Stimulated activated CD8-positive, alpha-beta memory T cell treated with anti-CD3 and anti-CD28 coated beads, Interleukin-12 subunit alpha, Interleukin-12 subunit beta, amount 100 ng/mL, for 24 hours (primary cell): Measurements from ENCODE around the gene GUCY1A2.
"Not testable (repeated sequence)": the region's sequence is repeated elsewhere in the genome, so short reads cannot be mapped to it uniquely, and the experiment has no call there.

ENCODE experiments used
- DNase-seq: peaks from one replicate; pipeline ENCODE4 v3.0.0-alpha.2; 2020; ENCODE audit errors: extremely low read depth

GUCY1A2 gene

GRCh38 chr11:106939157-106939556 is 79.1 kb downstream of the GUCY1A2 start:
- no peak for DNase-seq

- no peak for DNase-seq
These were observed 81.2 kb downstream of the GUCY1A2 start for GRCh38 chr11:106937111-106937510.

- DNase-seq, result no peak
These were observed 93.0 kb downstream of the GUCY1A2 start for GRCh38 chr11:106925245-106925644.

- DNase-seq, result no peak
These were observed 97.3 kb downstream of the GUCY1A2 start for GRCh38 chr11:106920899-106921509.

GRCh38 chr11:106917973-106918372 is 100.3 kb downstream of the GUCY1A2 start:
- DNase-seq, result no peak

- DNase-seq, result no peak
These were observed 103.9 kb downstream of the GUCY1A2 start for GRCh38 chr11:106914409-106914808.

- DNase-seq, result no peak
These were observed 105.1 kb downstream of the GUCY1A2 start for GRCh38 chr11:106913141-106913540.

- DNase-seq, result no peak
These were observed 113.5 kb downstream of the GUCY1A2 start for GRCh38 chr11:106904826-106905225.

- DNase-seq, result no peak
These were observed 128.6 kb downstream of the GUCY1A2 start for GRCh38 chr11:106889718-106890117.

- no peak for DNase-seq
These were observed 129.9 kb downstream of the GUCY1A2 start for GRCh38 chr11:106888386-106888785.

- not testable (repeated sequence) for DNase-seq
These were observed 134.6 kb downstream of the GUCY1A2 start for GRCh38 chr11:106883693-106884092.

GRCh38 chr11:106879832-106880546 is 138.3 kb downstream of the GUCY1A2 start:
- no peak for DNase-seq

GRCh38 chr11:106879029-106879428 is 139.2 kb downstream of the GUCY1A2 start:
- no peak for DNase-seq

- DNase-seq, result no peak
These were observed 143.3 kb downstream of the GUCY1A2 start for GRCh38 chr11:106875013-106875412.

- no peak for DNase-seq
These were observed 146.0 kb downstream of the GUCY1A2 start for GRCh38 chr11:106872246-106872645.

- DNase-seq, result no peak
These were observed 160.1 kb downstream of the GUCY1A2 start for GRCh38 chr11:106858200-106858599.

- DNase-seq, result no peak
These were observed 161.7 kb downstream of the GUCY1A2 start for GRCh38 chr11:106856566-106856965.

GRCh38 chr11:106854429-106854828 is 163.8 kb downstream of the GUCY1A2 start:
- no peak for DNase-seq

GRCh38 chr11:106853850-106854401 is 164.3 kb downstream of the GUCY1A2 start:
- no peak for DNase-seq

GRCh38 chr11:106852779-106853178 is 165.5 kb downstream of the GUCY1A2 start:
- no peak for DNase-seq

GRCh38 chr11:106848526-106848925 is 169.8 kb downstream of the GUCY1A2 start:
- DNase-seq, result no peak

GRCh38 chr11:106842134-106842533 is 176.1 kb downstream of the GUCY1A2 start:
- DNase-seq, result no peak

GRCh38 chr11:106840947-106841346 is 177.3 kb downstream of the GUCY1A2 start:
- DNase-seq, result no peak
